UCSD-AML1 (cell line): ENCODE data around the gene METTL14.

Source experiments
- DNase-seq: peaks from one replicate; lab custom pipeline; 2025; ENCODE audit not compliant: unreplicated experiment; lab: John Stamatoyannopoulos, UW

METTL14 gene

DNA sequence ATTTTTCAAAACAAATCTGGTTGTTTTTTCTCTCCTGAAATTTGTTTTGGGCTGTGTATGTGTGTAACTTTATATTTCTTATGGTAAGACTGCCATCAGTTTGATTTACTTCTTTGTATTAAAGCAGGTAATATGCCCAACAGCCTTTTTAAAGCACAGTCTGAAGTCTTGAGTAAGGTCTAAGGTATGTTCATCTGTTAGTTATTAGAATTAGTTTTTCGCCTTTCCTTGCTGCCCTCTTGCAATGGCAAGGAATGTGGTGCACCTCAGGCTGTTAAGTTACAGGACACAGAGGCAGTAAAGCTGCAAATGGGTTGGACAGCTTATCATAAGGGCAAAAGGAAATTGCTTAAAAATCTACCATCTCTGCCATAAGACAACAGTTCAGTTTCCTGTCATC lies 71.8 kb downstream of the METTL14 start:
- no peak for DNase-seq

DNA sequence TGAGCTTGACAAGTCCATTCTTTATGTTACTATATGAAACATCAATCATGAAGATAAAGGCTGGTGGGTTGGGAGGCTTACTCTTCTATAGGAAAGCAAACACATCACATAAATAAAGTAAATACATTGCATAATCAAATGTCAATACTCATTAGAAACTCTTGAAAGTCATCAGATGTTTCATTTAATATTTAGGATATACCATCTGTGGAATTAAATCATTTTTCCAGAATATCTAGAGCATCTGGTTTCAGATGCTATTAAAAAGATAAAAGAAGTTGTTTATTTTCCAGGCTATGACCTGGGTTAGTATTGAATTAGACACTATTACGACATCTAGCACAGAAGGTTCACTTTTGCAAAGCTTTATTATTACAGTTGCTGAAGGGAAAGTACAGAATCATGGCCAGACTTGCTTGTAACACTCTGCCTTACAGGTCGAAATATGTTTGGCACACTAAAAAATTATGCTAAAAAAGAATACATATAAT lies 72.6 kb downstream of the METTL14 start:
- DNase-seq = no peak

DNA sequence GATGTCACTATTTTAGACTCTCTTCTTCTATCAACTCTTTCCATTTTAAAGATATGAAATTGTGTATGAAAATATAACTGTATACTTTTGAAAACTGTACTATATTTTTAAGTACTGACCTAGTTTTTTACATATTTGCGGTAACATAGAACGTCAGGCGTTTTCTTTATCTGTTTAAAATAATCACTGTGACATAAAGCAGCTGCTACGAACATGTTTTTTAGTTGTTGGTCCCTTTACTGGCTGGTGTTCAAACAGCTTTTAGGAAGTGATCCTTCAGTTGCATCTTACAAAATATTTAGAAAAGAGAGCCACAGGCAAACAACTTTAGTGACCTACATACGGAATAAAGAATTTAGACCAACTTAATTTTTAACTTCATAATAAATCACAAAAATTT lies 73.1 kb downstream of the METTL14 start:
- no peak for DNase-seq

DNA sequence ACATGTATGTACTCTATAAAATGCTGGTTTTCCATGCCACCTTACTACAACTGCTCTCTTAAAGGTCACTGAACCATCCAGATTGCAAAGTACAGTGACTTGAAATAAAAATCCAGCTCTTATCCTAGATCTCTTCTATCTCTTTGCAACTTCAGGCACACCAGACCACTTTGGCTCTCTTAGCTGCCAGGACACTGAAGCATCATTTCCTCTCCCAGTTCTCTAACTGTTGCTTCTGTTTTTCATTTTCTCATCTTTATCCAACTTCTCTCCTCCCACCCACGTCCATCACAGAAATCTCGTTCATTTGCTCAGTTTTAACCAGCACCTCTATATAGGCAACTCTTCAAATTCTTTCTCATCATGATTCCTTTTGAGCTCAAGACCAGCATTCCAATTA lies 74.3 kb downstream of the METTL14 start:
- no peak for DNase-seq

DNA sequence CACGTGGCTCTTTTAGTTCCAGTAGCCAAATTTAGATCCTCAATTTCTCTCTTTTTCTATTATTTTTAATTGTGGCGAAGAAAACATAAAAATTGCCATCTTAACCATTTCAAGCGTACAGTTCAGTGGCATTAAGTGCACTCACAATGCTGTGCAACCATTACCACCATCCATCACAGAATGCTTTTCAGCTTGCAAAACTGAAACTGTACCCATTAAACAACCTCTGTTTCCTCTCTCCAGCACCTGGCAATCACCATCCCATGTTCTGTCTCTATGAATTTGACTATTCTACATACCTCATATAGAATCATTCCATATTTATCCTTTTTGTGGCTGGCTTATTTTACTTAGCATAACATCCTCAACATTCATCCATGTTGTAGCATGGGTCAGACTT lies 74.9 kb downstream of the METTL14 start:
- DNase-seq = no peak

DNA sequence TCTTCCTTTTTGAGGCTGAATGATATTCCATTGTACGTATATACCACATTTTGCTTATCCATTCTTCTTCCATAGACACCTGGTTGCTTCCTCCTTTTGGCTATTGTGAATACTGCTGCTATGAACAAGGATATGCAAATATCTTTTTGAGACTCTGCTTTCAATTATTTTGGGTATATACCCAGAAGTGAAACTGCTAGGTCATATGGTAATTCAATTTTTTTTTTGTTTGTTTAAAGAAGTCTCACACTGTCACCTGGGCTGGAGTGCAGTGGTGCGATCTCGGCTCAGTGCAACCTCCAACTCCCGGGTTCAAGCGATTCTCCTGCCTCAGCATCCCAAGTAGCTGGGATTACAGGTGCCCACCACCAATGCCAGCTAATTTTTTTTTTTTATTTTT lies 75.3 kb downstream of the METTL14 start:
- no peak for DNase-seq

DNA sequence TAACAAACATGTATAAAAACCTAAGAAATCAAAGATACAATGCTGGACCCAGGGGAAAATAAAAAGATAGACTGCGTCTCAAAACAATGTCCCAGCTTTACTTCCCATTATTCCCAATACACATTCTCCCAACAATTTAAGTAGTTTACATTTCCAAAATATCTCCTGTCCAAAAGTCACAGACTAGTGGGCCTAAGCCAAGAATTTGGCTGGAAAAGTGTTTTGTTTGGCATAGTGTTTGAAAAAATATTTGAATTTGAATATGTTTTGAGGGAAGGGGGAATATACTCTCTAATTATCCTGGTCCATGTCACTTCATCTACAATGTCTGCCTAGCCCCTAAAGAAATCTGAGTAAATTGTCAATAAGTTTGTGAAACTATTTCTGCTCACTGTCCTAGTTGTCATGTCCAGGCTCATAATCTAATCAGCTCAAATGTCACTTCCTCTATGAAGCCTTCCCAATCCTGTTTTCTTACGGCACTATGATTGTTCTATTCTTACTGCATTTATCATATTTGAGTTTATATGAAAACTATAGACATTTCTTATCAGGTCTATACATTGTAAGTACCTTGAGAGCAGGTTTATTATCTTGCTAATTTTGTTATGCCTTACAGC lies 76.3 kb downstream of the METTL14 start:
- no peak for DNase-seq

DNA sequence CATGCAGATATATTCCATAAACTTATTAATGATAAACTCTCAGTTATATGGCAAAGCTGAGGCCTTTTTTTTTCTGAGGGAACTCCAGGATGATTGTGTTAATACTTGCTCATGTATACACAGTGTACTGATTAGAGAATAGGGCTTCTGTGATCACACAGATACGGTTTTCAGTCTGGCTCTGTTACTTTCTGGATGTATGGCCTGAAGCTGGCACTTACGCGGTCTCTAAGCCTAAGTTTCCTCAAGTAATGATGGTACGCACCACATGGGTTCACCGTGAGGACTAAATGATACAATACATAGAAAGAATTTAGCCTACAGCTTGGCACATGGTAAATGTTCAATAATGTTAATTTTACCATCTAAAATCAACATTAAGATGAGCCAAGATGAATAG lies 77.0 kb downstream of the METTL14 start:
- DNase-seq = no peak

DNA sequence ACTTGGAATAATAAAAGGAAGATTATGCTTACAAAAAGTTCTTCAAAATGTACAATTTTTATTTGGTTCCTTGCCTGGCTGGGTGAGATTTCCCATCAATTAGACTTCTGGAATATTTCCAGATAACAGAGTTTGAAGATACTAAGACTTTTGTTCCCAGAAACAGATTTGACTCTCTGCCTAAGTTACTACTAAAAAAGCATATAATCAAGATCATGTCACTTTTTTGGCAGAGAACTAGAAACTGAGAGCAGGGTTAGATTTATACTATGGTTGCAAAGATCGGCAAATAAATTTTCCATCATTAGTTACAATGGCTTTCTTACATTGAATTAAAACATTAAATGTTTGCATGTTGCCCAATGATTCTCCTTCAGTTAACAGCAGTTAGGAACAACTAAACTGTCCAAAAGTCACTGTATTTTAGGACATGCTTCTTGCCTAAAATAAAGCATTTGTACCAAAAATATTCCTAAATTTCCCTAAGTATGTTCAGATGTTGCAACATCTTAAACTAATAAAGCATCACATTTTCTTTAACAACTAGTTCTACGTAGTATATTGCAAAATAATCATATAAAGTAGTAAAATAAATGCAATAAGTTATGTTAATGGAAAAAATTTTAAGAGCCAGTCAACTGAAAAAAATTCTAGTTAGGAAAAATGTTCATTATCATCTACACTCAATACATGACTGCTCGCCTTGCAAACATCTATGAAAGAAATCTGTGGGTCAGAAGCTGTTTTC lies 77.7 kb downstream of the METTL14 start:
- DNase-seq = no peak
